ENCODE measurements around the gene NKAIN2.

DNA sequence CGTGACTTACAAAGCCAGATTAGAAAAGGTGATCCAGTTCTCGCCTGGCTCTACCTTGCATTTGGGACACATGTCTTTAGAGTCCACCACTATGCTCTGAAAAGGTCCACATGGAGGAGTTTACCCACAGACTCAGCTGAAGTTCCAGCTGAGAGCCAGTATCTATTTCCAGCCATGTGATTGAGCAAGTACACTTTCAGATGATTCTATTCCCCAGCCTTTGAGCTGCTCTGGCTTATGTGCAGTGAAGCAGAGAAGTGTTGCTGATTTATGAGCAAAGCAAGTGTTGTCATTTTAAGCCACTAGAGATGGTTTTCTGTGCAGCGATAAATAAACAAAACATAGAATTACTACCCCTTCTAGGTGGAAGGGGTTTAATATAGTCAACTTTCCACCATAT is 637.8 kb downstream of the NKAIN2 start:
- TF ChIP-seq, protein P1, sequence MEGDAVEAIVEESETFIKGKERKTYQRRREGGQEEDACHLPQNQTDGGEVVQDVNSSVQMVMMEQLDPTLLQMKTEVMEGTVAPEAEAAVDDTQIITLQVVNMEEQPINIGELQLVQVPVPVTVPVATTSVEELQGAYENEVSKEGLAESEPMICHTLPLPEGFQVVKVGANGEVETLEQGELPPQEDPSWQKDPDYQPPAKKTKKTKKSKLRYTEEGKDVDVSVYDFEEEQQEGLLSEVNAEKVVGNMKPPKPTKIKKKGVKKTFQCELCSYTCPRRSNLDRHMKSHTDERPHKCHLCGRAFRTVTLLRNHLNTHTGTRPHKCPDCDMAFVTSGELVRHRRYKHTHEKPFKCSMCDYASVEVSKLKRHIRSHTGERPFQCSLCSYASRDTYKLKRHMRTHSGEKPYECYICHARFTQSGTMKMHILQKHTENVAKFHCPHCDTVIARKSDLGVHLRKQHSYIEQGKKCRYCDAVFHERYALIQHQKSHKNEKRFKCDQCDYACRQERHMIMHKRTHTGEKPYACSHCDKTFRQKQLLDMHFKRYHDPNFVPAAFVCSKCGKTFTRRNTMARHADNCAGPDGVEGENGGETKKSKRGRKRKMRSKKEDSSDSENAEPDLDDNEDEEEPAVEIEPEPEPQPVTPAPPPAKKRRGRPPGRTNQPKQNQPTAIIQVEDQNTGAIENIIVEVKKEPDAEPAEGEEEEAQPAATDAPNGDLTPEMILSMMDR (IDR thresholded peaks at IDR 0.05; ENCODE audit: extremely low read depth in 1 of 2, insufficient read depth in 1 of 2, low read depth in 1 of 2, low read length in 2 of 2), result no peak
- no peak for TF ChIP-seq EZH2 (IDR thresholded peaks at IDR 0.05; ENCODE audit: borderline replicate concordance, low read depth, low read length, severe bottlenecking)
- no peak for TF ChIP-seq POLR2A (IDR thresholded peaks at IDR 0.05; ENCODE audit: low read depth, low read length)
- TF ChIP-seq JUN (IDR thresholded peaks at IDR 0.05; ENCODE audit: borderline replicate concordance, insufficient read depth, insufficient read length, low read depth), result no peak
- TF ChIP-seq GATA2 (IDR thresholded peaks at IDR 0.05; ENCODE audit: insufficient read depth, insufficient read length, low read depth, low read length), result no peak
